AG09309 (cell line): ENCODE results near the gene FCHSD2.

ENCODE experiments used
- DNase-seq: peaks from one replicate; pipeline ENCODE4 v3.0.0-alpha.2; 2010; ENCODE audit warnings: low read depth
- H3K4me3 ChIP-seq: 2 replicates; pipeline ENCODE4 v1.5.1; 2011; ENCODE audit warnings: mild to moderate bottlenecking, low read depth, low read length, moderate library complexity; ENCODE audit not compliant: control insufficient read depth
- CTCF ChIP-seq: IDR thresholded peaks from 2 replicates; pipeline ENCODE4 v1.5.1; 2011; ENCODE audit warnings: mild to moderate bottlenecking, low read depth, low read length, inconsistent platforms; ENCODE audit not compliant: insufficient read depth, control insufficient read depth; ENCODE audit errors: missing control alignments

FCHSD2 gene

DNA sequence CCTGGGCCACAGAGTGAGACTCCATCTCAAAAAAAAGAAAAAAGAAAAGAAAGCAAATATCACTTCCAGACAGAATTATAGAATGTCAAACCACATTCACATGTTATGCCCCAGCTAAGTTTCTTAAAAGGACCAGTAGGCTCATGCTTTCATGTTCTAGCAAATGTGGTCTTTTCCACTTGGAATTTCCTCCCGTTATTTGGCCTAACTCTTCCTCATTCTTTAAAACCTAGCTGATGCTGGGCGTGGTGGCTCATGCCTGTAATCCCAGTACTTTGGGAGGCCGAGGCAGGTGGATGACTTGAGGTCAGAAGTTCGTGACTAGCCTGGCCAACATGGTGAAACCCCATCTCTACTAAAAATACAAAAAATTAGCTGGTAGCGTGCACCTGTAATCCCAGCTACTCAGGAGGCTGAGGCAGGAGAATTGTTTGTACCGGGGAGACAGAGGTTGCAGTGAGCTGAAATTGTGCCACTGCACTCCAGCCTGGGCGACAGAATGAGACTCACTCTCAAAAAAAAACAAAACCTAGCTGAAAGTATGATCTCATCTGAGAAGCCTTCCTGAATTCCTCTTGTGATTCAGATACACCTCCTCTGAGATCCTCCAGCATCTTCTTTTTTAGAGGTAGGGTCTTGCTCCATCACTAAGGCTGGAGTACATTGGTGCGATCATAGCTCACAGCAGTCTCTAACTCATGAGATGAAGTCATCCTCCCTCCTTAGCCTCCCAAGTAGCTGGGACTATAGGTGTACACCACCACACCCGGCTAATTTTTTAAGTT, 50.4 kb downstream of the FCHSD2 start:
- no peak for TF ChIP-seq CTCF
- no peak overlapping the region for H3K4me3 ChIP-seq
- no peak for DNase-seq

GRCh38 chr11:73087730-73088129, 54.4 kb downstream of the FCHSD2 start:
- DNase-seq, result no peak
- no peak for TF ChIP-seq CTCF
- H3K4me3 ChIP-seq, result no peak overlapping the region

GRCh38 chr11:73085189-73085875, 56.8 kb downstream of the FCHSD2 start:
- TF ChIP-seq CTCF, result no peak
- DNase-seq, result no peak
- no peak overlapping the region for H3K4me3 ChIP-seq

DNA sequence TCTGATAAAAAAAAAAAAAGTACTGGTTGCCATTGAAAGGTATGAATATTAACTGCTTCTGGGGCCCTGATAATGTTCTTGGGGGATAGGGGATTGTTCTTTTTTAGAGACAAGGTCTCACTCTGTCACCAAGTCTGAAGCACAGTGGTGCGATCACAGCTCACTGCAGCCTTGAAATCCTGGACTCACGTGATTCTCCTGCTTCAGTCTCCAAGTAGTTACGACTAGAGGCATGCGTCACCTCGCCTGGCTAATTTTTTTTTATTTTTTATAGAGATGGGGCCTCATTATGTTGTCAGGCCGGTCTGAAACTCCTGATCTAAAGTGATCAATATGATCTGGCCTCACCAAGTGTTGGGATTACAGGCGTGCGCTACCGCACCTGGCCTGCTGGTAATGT, 63.5 kb downstream of the FCHSD2 start:
- H3K4me3 ChIP-seq, result no peak overlapping the region
- DNase-seq, result no peak
- no peak for TF ChIP-seq CTCF

DNA sequence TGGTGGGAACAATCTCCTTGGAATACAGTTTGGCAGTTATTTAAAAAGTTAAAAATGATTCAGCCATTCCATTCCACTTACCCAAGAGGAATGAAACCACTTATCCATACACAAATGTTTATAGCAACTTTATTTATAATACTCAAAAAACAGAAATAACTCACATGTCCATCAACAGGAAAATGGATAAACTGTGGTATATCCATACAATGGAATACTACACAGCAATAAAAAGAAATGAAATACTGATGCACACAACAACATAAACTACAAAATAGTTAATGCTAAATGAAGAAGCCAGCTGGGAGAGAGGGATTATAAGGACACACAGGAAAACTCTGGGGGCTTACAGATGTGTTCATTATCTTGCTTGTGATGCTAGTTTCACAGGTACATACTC, 64.7 kb downstream of the FCHSD2 start:
- H3K4me3 ChIP-seq, result no peak overlapping the region
- no peak for DNase-seq
- TF ChIP-seq CTCF, result no peak

DNA sequence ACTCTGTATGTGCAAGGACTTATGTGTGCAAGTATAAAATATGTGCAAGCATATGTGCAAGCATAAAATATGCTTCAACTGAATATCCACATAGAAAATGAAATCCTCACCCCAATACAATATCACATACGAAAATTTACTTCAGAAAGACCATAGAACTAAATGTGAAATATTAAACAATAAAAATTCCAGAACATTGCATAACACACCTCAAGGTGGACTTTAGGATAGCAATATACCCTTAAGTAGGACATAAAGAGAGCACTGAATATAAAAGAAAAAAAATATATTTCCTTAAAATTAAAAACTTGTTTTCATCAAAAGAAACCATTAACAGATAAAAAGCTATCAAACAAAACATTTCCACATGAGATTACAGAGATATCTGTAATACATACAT, 67.8 kb downstream of the FCHSD2 start:
- H3K4me3 ChIP-seq, result no peak overlapping the region
- no peak for TF ChIP-seq CTCF

More for the DNA sequence above, 67.8 kb downstream of the FCHSD2 start:
- DNase-seq, result no peak
